Erythroblast (primary cell): ENCODE results near the gene TMEM238.

Experiments
- GATA1 ChIP-seq: IDR thresholded peaks from 2 replicates; pipeline ENCODE4 v1.6.1; 2011; ENCODE audit warnings: low read depth, mild to moderate bottlenecking, control low read depth, low read length, moderate library complexity
- POLR2A ChIP-seq: IDR thresholded peaks from 2 replicates; pipeline ENCODE4 v1.6.1; 2011; ENCODE audit warnings: mild to moderate bottlenecking, low read length

- TF ChIP-seq POLR2A (no peak), GATA1 (no peak)
Observed at GRCh38 chr19:55384920-55385723, 1.0 kb upstream of the TMEM238 start.
